HepG2 (cell line): ENCODE results near the gene ACSL1. TPM values are rescaled to one million over a fixed set of nuclear protein-coding genes. Genes with fewer than 3 reads are reported as not detected.

ENCODE experiments used
- BORCS8-MEF2B ChIP-seq: sonication (generic); formaldehyde crosslinking; IDR thresholded peaks from 2 replicates; pipeline ENCODE4 v1.8.0; 2022; ENCODE audit warnings: mild to moderate bottlenecking, missing genetic modification reagents
- FOSL1 ChIP-seq: sonication (generic); formaldehyde crosslinking; IDR thresholded peaks from 2 replicates; pipeline ENCODE4 v1.9.0; 2021; ENCODE audit warnings: missing genetic modification reagents, borderline replicate concordance
- JUNB ChIP-seq: sonication (generic); formaldehyde crosslinking; IDR thresholded peaks from 2 replicates; pipeline ENCODE4 v1.8.0; 2022; ENCODE audit warnings: missing genetic modification reagents, mild to moderate bottlenecking, borderline replicate concordance
- MBNL3 ChIP-seq: fragments of 250-450 bp; sonication (Bioruptor Pico); conservative IDR thresholded peaks from 2 replicates; pipeline ENCODE4 v1.8.0; 2022; ENCODE audit warnings: mild to moderate bottlenecking, inconsistent platforms
- NR2F6 ChIP-seq, 2 experiments: IDR thresholded peaks; 2 replicates each; pipeline ENCODE4 v1.6.1; 2016; ENCODE audit warnings: antibody characterized with exemption in 1 of 2, mild to moderate bottlenecking in 1 of 2
- PITX1 ChIP-seq: sonication (generic); formaldehyde crosslinking; IDR thresholded peaks from 2 replicates; pipeline ENCODE4 v1.5.1; 2020; ENCODE audit warnings: mild to moderate bottlenecking, missing genetic modification reagents
- RAD51 ChIP-seq: fragments of 450-650 bp; IDR thresholded peaks from 2 replicates; pipeline ENCODE4 v1.6.1; 2016; ENCODE audit warnings: borderline replicate concordance
- RNF2 ChIP-seq: fragments of 450-650 bp; conservative IDR thresholded peaks from 2 replicates; pipeline ENCODE4 v1.6.1; 2016; ENCODE audit warnings: low read depth
- SNAPC2 ChIP-seq: sonication (generic); formaldehyde crosslinking; IDR thresholded peaks from 2 replicates; pipeline ENCODE4 v1.8.1; 2022; ENCODE audit warnings: mild to moderate bottlenecking, missing genetic modification reagents
- ZC3H4 ChIP-seq: sonication (generic); formaldehyde crosslinking; IDR thresholded peaks from 2 replicates; pipeline ENCODE4 v1.4.0; 2020; ENCODE audit warnings: missing genetic modification reagents, borderline replicate concordance
- ZFP62 ChIP-seq: sonication (generic); formaldehyde crosslinking; IDR thresholded peaks from 2 replicates; pipeline ENCODE4 v1.4.0; 2020; ENCODE audit warnings: missing genetic modification reagents
- ZFP82 ChIP-seq: sonication (generic); formaldehyde crosslinking; IDR thresholded peaks from 2 replicates; pipeline ENCODE4 v1.5.1; 2020; ENCODE audit warnings: mild to moderate bottlenecking, missing genetic modification reagents, borderline replicate concordance
- ZKSCAN5 ChIP-seq: sonication (generic); formaldehyde crosslinking; IDR thresholded peaks from 2 replicates; pipeline ENCODE4 v1.5.1; 2020; ENCODE audit warnings: mild to moderate bottlenecking, missing genetic modification reagents
- ZNF333 ChIP-seq: sonication (generic); formaldehyde crosslinking; IDR thresholded peaks from 2 replicates; pipeline ENCODE4 v1.4.0; 2020; ENCODE audit warnings: mild to moderate bottlenecking, missing genetic modification reagents, borderline replicate concordance
- ZNF547 ChIP-seq: sonication (generic); formaldehyde crosslinking; IDR thresholded peaks from 2 replicates; pipeline ENCODE4 v1.5.1; 2020; ENCODE audit warnings: mild to moderate bottlenecking, missing genetic modification reagents
- ZNF570 ChIP-seq: sonication (generic); formaldehyde crosslinking; IDR thresholded peaks from 2 replicates; pipeline ENCODE4 v1.4.0; 2020; ENCODE audit warnings: mild to moderate bottlenecking, missing genetic modification reagents, borderline replicate concordance
- ZNF614 ChIP-seq: IDR thresholded peaks from 2 replicates; pipeline ENCODE4 v1.6.1; 2018; ENCODE audit warnings: missing biosample characterization, missing genetic modification reagents, inconsistent platforms, borderline replicate concordance
- ZNF660 ChIP-seq: sonication (generic); formaldehyde crosslinking; IDR thresholded peaks from 2 replicates; pipeline ENCODE4 v1.5.1; 2020; ENCODE audit warnings: mild to moderate bottlenecking, low read depth, missing genetic modification reagents, borderline replicate concordance
- polyA plus RNA-seq, 8 experiments: library from polyadenylated mRNA; depleted of rRNA in 3 of 8; stranded (reverse) in 7 of 8; unstranded in 1 of 8; fragments of >200 nt; fragmentation: Illumina TruSeq in 4 of 8; extraction: Trizol in 4 of 8; gene quantifications; 2 replicates each; pipeline versions ENCODE4 v1.2.1 to v1.2.3, GENCODE V29; 2011 to 2016; ENCODE audit warnings: low read depth in 4 of 8, missing spikeins in 1 of 8, mixed read lengths in 1 of 8; ENCODE audit not compliant: insufficient read depth in 1 of 8
- total RNA-seq, 5 experiments: library from RNA; depleted of rRNA; stranded (reverse); fragments of >200 nt; fragmentation: Illumina TruSeq; extraction: Trizol; gene quantifications; 2 replicates each; pipeline ENCODE4 v1.2.3, GENCODE V29; 2016; ENCODE audit warnings: low read depth in 1 of 5
- TF ChIP-seq, protein P1 (sequence below): fragments of 450-650 bp; IDR thresholded peaks from 2 replicates; pipeline ENCODE4 v1.6.1; 2017
- TF ChIP-seq, protein P2 (sequence below): sonication (generic); formaldehyde crosslinking; IDR thresholded peaks from 2 replicates; pipeline ENCODE4 v1.8.0; 2022; ENCODE audit warnings: mild to moderate bottlenecking, missing genetic modification reagents; ENCODE audit not compliant: insufficient replicate concordance
- TF ChIP-seq, protein P3 (sequence below): sonication (generic); formaldehyde crosslinking; IDR thresholded peaks from 2 replicates; pipeline ENCODE4 v1.8.1; 2023; ENCODE audit warnings: mild to moderate bottlenecking, missing genetic modification reagents
- TF ChIP-seq, protein P4 (sequence below): sonication (generic); formaldehyde crosslinking; conservative IDR thresholded peaks from 2 replicates; pipeline ENCODE4 v1.4.0; 2020; ENCODE audit warnings: missing genetic modification reagents

ACSL1 gene
- total and polyA plus RNA-seq, 2 of the 13 experiments (the other 11 are each of a cell fraction or from before 2014, with no cell fraction given), result 10.0 to 29.8 TPM

DNA sequence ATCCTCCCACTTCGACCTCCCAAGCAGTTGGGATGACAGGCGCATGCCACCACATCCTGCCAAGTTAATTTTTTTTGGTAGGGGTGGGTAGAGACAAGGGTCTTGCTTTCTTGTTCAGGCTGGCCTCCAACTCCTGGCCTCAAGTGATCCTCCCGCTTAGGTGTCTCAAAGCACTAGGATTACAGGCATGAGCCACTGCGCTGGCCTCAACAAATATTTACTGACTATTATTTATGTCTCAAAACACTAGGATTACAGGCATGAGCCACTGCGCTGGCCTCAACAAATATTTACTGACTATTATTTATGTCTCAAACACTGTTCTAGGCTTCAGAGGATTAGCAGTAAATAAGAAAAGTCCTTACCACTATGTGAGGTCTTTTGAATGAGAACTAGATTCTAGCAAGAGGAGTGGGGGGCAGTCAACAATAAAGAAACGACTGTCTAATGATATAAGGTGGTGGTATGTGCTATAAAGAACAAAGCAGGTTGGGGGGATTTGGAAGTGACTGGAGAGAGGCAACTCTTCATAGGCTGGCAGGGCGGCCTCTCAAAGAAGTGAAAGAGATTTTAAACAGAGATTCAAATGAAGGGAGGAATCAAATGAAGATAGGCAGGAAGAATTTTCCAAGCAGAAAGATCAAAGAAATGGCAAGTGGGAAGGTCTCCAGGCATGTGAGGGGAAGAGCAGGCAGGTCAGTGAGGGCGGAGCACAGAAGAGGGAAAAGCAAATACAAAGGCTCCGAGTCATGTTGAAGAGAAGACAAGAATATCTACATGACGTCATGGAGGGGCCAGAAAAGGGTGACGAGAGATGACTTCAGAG, 12.7 kb upstream of the ACSL1 start (continued):
- TF ChIP-seq ZNF660 (CRISPR knock-in tag) (no peak), SNAPC2 (CRISPR knock-in tag) (no peak), PITX1 (CRISPR knock-in tag) (peak; percentile 94), ZNF570 (CRISPR knock-in tag) (no peak), ZNF614 (CRISPR knock-in tag) (no peak), FOSL1 (CRISPR knock-in tag) (peak; percentile 15; the same call in 1 of the 2 replicates), ZFP62 (no peak), JUNB (peak; percentile 12; the same call in 1 of the 2 replicates), RNF2 (0 out of 2 replicates have a peak, but pooled peaks have one; percentile 29), ZNF547 (0 out of 2 replicates have a peak, but pooled peaks have one; percentile 18), NR2F6 (IDR thresholded peaks at IDR 0.05) (peak; percentile 78), NR2F6 (CRISPR knock-in tag; IDR thresholded peaks at IDR 0.05) (peak; percentile 80), BORCS8-MEF2B (CRISPR knock-in tag) (no peak), MBNL3 (CRISPR knock-in tag) (no peak), ZNF333 (CRISPR knock-in tag) (no peak), ZKSCAN5 (CRISPR knock-in tag) (no peak), ZC3H4 (CRISPR knock-in tag) (no peak), RAD51 (no peak), ZFP82 (CRISPR knock-in tag) (no peak)
- TF ChIP-seq, protein P1, sequence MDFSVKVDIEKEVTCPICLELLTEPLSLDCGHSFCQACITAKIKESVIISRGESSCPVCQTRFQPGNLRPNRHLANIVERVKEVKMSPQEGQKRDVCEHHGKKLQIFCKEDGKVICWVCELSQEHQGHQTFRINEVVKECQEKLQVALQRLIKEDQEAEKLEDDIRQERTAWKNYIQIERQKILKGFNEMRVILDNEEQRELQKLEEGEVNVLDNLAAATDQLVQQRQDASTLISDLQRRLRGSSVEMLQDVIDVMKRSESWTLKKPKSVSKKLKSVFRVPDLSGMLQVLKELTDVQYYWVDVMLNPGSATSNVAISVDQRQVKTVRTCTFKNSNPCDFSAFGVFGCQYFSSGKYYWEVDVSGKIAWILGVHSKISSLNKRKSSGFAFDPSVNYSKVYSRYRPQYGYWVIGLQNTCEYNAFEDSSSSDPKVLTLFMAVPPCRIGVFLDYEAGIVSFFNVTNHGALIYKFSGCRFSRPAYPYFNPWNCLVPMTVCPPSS, result no peak
- TF ChIP-seq, protein P2, sequence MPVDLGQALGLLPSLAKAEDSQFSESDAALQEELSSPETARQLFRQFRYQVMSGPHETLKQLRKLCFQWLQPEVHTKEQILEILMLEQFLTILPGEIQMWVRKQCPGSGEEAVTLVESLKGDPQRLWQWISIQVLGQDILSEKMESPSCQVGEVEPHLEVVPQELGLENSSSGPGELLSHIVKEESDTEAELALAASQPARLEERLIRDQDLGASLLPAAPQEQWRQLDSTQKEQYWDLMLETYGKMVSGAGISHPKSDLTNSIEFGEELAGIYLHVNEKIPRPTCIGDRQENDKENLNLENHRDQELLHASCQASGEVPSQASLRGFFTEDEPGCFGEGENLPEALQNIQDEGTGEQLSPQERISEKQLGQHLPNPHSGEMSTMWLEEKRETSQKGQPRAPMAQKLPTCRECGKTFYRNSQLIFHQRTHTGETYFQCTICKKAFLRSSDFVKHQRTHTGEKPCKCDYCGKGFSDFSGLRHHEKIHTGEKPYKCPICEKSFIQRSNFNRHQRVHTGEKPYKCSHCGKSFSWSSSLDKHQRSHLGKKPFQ (CRISPR knock-in tag), result no peak
- TF ChIP-seq, protein P3, sequence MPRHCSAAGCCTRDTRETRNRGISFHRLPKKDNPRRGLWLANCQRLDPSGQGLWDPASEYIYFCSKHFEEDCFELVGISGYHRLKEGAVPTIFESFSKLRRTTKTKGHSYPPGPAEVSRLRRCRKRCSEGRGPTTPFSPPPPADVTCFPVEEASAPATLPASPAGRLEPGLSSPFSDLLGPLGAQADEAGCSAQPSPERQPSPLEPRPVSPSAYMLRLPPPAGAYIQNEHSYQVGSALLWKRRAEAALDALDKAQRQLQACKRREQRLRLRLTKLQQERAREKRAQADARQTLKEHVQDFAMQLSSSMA (CRISPR knock-in tag), result no peak
- TF ChIP-seq, protein P4, sequence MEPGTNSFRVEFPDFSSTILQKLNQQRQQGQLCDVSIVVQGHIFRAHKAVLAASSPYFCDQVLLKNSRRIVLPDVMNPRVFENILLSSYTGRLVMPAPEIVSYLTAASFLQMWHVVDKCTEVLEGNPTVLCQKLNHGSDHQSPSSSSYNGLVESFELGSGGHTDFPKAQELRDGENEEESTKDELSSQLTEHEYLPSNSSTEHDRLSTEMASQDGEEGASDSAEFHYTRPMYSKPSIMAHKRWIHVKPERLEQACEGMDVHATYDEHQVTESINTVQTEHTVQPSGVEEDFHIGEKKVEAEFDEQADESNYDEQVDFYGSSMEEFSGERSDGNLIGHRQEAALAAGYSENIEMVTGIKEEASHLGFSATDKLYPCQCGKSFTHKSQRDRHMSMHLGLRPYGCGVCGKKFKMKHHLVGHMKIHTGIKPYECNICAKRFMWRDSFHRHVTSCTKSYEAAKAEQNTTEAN (CRISPR knock-in tag), result no peak
